GM21367 (cell line): ENCODE results near the gene CES3.
"Not testable (repeated sequence)": the region's sequence is repeated elsewhere in the genome, so short reads cannot be mapped to it uniquely, and the experiment has no call there.

Experiments used
- ATAC-seq: cut with Tn5 transposase; IDR thresholded peaks from one replicate; pipeline ENCODE4 v1.9.1; 2021; ENCODE audit not compliant: unreplicated experiment

The CES3 gene

DNA sequence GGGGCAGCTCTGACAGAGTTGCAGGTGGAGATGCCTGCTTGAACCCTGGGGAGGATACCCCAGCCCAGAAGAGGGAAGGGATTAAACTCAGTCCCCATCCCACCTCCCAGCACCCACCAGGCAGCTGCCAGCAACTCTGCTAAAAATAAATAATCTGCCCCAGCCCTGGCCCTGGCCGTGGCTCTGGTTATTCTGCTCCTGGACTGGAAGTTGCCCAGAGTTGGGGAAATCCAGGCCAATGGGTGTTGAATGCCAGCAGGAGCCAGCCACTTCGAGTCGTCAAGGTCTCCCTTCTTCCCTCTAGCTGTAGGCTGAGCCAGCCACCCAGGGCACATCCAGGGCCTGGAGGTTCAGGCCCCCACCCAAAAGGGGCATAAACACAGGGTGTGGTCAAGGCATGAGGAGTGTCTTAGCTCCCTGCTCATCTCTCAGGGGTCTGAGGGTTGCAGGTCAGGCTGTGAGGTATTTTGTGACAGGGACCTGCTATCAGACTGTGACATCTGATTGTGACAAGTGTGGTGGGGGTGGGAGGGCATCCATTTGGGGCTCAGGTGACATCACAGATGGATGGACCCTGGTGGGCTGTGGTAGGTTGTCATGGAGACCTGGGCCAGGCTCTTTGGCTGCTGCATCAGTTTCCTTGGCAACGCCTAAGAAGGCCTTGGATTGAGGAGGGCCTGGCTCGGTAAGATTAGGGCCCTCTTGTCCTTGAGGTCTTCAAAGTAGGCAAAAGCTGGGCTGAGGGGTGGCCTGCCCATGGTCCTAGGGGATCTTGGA, 34.7 kb upstream of the CES3 start:
- no peak for ATAC-seq

DNA sequence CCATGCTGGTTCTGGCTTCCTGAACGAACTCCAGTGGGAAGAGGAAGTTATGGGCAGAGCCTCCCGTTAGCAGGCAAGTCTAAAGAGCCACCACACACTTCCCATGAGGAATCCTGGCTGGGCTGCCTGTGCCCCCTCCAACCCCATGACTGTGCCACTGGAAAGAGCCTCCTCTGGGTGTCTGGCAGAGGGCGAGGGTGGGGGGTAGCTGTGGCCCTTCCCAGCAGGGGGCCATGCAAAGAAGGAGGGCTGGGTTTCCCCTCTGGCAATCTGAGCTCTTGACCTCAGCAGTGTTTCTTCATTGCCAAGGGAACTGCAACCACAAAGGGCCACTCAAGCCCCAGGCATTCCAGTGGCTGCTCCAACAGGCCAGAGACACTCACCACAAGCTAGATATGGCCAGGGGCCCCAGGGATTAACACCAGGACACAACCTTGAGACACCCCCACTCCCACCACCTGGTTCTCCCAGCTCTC, 34.1 kb upstream of the CES3 start:
- ATAC-seq = no peak

DNA sequence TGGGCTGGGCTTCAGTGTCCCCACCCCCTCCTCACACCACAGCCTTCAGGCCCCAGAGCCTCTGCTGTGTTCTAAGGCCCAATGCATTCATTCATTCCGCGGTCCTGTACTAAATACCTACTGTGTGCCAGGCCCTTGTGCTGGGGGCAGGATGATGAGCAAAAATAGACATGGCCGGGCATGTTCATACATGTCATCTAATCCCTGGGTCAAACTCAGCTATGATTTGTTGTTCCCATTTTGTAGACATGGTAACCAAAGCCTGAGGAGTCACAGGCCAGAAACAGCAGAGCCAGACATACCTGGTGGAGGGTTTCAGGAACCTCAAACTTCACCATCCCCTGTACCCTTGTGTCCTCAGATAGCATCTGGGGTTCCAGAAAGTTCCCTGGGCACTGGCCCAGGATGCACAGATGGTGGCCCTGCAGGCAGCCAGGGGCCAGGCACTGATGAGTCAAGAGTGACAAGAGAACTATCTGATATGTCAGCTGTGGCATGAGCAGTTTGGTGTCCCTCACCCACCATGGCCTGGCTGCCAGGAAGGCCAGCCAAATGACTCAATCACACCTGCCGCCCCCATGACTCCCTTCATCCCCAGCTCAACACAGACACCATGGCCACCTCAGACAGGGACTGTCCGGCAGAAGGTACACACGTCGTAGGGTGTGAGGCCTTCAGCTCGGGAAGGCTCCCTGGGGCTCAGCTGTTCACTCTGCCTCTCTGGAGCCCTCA, 33.0 kb upstream of the CES3 start:
- no peak for ATAC-seq

DNA sequence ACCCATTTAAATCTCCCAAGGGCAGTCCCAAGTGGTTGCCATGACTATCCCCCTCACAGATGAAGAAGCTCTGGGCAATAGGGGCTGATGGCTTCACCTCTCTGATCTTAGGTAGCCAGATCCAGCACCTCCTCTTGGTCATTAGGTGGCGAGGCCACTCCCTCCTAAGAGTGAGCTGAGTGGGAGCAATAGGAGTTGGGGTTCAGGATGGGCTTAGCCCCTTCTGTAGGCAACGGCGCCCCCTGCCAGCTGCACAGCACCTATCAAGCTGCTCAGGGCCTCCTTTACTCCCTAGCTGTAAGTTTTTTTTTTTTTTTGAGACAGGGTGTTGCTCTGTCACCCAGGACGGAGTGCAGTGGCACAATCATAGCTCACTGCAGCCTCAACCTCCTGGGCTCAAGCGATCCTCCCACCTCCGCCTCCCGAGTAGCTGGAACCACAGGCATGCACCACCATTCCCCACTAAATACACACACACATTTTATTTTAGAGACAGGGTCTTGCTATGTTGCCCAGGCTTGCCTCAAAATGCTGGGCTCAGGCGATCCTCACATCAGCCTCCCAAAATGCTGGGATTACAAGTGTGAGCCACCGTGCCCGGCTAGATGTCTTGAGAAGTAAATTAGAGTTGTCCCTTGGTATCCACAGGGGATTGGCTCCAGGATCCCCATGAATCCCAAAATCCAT, 32.2 kb upstream of the CES3 start:
- ATAC-seq = no peak

DNA sequence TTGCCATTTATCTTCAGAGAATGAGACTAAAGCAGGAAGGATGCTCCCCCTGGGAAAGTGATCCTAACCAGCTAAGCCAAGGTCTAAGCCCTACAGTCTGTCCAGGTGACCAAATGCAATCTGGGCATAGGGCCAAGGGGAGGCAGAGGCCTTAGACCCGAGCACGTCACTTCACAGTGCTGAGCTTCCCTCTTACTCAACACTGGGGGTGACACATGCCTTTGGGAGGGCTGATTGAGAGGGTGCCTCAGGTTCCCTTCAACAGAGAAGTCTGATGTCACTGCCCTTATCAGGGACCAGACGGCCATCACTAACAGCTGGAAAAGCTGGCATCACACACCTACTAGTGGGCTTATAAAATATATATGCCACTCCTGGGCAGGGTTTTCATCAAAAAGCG, 30.9 kb upstream of the CES3 start:
- no peak for ATAC-seq

DNA sequence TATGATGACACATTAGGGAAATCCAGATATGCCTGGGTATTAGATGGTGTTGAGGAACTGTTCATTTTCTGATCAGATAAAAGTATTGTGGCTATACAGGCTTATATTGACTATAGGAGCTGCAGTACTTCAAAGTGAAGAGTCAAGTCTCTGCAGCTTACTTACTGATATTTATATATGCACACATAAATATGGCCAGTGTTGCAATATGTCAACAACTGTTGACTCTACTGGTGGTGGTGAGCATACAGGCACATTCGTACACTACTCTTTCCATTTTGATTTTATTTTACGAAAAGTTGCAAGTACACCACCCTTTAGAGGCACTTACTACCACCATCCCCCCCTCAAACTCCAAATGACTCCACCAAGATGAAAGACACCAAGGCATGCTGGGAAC, 29.4 kb upstream of the CES3 start:
- ATAC-seq = no peak

DNA sequence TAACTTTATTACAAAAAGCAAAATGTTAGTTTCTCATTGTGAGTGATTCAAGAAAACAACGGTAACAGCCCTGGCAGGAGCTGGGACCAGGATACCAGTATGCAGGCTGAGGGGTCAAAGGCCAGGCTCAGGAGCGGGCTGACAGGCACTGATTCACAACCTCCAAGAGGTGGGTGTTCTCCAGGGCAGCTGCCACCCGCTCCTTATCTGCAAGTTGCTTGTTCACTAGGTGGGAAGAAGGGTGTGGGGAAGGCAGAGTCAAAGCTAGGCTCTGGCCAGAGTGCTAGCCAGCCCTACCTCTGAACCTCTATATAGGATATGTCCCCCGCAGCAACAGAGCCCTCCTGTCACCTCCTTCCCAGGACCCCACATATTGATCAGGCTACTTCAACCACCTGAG, 29.0 kb upstream of the CES3 start:
- ATAC-seq = no peak

DNA sequence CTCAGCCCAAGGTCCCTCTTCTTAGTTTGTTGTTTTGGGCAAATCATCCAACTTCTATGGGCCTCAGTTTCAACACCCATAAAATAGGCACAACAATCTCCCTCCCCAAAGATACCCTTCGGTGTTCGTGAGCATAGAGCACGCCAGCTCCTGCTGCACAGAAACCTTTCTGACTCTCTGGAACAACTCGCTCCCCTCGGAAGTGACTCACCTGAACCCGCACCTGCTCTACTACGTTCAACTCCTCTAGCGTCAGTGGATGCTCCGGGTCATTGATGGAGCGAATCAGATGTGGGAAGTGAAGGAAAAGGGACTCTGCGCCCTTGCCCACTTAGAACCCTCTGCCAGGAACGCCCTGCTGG, 27.3 kb upstream of the CES3 start:
- no peak for ATAC-seq

DNA sequence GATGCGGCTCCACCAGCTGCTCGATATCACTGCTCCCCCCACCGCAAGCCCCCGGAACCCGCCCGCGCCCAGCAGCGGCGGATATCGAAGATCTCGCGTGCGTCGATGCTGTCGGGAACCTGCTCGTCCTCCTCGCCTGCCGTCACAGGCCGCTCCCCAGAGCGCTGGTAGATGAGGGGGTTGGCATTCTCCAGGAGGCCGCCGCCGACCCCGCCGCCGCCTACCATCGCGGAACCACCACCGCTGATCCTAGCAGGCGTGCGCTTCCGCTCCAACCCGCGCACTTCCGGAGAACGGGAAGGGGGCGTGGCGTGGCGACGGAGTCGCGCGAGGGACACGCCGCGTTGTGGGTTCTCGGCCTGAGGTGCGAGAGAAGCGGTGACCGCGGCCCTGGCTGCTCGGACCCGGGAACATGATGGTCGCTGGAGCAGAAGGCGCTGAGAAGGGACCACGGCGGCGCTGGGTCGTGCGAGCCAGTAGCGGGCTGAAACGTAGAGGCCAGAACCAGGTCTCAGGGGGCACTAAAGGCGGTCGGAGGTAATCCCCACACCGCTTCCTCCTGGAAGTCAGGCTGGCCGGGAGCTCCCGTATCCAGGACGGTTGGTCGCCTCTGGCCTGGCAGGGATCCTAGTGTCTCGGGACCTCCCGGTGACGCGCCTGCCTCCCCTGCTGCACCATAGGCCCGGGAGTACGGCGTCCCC, 26.8 kb upstream of the CES3 start, which contains the start of gene CIAO2B:
TSS of gene CIAO2B (minus strand) at position 265 of the 701 bp plus-strand sequence. CDS start at position 227, 38 bp downstream.
- no peak for ATAC-seq

DNA sequence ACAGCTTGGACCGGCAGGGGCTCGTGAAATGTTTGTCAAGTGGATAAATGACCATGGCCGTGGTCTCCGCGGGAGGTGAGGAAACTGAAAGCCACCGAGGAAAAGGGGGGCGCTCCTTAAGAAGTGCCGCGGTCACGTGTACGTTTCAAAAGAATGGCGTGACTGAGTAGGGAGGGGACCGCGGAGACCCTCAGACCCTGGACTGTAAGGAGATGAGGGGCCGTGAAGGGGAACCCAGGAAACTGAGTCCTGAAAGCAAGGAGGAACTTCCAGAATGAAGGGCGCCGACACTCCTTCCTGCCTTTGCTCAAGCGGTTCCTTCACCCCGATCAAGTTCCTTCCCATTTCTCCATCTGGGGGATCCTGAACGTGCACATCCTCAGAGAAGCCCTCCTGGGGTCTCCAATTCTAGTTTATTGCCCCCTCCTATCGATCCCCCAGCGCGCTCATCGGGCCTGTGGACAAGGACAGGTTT, 26.2 kb upstream of the CES3 start:
- not testable (repeated sequence) for ATAC-seq

DNA sequence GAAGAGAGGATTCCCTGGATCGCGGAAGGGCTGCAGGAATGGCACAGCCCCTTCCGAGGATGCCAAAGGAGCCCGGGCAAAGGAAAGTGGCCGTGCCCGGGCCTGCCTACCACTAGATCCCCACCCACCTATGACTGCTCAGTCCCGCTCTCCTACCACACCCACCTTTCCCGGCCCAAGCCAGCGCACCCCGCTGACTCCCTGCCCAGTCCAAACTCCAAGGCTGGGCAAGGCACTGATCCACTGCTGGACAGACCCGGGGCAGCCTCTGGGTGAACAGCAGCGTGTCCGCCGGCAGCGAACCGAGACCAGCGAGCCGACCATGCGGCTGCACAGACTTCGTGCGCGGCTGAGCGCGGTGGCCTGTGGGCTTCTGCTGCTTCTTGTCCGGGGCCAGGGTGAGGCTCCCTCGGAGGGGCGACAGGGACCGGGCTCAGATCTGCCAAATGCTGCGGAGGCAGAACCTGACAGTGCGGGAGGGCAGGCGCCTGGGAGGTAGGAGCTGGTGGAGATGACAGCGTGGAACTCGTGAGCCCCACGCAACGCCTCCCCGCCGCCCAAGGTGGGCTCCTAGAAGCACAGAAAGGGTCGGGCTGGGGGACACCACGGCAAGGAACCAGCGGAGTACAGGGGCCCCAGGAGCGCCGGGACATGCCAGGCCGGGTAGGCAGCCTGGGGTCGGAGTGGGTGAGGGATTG, 25.6 kb upstream of the CES3 start, which contains the start of gene CES2:
TSS of gene CES2 (plus strand) at position 203 of the 698 bp plus-strand sequence. CDS start at position 323, 120 bp downstream.
- no peak for ATAC-seq

DNA sequence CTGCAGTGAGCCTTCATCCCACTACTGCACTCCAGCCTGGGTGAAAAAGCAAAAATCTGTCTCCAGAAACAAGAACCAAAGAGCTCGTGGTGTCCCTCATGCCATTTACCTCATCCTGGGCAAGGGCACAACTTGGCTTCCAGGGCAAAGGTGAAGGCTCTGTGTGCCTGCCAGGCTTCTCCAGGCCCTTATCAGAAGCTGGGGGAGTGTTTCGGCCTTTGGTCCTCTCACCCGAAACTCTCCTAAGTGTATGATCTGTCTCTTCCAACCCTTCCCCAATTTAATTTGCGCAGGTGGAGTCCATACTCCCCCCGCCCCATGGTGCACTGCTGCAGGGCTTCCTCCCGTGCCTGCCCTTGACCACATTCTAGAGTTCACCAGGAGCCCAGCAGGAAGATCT, 24.6 kb upstream of the CES3 start:
- ATAC-seq = no peak

DNA sequence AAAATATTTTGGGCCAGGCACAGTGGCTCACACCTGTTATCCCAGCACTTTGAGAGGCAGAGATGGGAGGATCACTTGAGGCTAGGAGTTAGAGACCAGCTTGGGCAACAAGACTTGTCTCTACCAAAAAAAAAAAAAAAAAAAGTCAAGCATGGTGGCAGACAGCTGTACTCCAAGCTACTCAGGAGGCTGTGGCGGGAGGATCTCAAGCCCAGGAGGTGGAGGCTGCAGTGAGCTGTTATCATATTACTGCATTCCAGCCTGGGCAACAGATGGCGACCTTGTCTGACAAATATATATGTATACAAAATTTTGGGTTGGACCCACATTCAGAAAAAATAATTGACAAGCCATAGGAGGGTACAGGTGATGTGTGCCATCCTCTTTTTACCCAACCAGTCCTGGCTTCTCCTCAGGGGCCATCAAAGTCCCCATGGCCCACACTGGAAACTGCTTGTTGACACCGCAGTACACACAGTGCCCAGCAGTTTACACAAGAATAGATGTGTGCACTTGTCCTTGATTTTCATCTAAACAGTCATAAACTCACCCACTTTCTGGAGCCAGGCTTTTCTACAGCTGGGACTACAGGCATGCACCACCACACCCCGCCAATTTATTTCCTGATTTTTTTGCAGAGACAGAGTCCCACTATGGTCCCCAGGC, 24.0 kb upstream of the CES3 start:
- no peak for ATAC-seq

DNA sequence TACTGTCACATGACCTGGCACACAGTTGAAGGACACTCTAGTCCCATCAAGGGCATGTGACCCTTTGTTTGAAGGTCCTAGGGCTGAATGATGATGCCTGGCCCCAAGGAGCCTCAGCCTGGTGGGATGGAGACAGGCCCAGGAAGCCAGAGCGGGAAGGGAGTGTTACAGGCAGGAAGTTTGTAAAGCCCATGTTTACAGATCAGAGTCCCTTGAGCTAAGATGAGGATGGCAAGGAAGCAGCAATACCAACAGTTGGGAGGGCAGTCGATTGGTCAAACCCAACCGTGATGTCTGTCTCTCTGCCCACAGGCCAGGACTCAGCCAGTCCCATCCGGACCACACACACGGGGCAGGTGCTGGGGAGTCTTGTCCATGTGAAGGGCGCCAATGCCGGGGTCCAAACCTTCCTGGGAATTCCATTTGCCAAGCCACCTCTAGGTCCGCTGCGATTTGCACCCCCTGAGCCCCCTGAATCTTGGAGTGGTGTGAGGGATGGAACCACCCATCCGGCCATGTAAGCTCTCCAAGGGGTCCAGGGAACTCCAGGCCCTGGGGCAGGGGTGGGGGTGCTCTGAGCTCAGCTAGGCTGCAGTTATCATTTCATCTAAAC, 23.2 kb upstream of the CES3 start:
- ATAC-seq = no peak

DNA sequence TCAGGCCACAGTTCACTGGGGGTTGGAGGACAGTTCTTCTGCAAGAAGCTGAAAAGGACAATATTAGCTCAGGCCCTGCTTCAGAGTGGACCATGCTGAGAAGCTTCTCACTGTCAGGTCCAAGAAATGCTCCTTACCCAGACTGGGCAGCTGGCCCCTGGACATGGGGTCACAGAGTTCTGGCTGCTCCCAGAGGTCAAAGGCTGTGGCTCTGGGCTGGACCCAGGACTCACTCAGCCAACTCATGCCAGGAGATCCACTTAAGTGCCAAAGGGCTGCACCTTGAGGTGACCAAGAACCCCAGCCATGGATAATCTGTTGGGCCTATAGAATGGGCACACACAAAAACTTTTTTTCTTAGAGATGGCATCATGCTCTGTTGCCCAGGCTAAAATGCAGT, 21.7 kb upstream of the CES3 start:
- ATAC-seq = no peak

DNA sequence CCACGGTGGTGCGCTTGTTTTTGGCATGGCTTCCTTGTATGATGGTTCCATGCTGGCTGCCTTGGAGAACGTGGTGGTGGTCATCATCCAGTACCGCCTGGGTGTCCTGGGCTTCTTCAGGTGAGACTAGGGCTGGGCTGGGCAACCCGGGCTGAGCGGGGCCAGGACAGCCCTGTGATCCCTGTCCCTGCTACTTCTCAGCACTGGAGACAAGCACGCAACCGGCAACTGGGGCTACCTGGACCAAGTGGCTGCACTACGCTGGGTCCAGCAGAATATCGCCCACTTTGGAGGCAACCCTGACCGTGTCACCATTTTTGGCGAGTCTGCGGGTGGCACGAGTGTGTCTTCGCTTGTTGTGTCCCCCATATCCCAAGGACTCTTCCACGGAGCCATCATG, 20.8 kb upstream of the CES3 start:
- ATAC-seq = no peak

DNA sequence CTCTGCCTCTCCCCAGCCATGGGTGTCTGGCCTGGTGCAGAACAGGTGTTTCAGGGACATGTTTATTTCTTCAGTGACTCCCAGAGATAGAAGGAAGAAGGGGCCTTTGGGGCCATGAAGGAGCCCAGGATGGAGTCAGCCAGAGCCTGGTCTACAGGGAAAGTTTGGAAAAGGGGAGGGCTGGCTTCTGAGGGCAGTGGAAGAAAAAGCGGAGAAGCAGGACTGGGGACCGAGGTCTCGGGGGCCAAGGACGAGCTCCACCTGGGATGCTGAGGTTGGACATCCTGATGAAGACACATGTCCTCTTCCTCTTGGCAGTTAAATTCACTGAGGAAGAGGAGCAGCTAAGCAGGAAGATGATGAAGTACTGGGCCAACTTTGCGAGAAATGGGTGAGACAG, 18.1 kb upstream of the CES3 start:
- no peak for ATAC-seq

DNA sequence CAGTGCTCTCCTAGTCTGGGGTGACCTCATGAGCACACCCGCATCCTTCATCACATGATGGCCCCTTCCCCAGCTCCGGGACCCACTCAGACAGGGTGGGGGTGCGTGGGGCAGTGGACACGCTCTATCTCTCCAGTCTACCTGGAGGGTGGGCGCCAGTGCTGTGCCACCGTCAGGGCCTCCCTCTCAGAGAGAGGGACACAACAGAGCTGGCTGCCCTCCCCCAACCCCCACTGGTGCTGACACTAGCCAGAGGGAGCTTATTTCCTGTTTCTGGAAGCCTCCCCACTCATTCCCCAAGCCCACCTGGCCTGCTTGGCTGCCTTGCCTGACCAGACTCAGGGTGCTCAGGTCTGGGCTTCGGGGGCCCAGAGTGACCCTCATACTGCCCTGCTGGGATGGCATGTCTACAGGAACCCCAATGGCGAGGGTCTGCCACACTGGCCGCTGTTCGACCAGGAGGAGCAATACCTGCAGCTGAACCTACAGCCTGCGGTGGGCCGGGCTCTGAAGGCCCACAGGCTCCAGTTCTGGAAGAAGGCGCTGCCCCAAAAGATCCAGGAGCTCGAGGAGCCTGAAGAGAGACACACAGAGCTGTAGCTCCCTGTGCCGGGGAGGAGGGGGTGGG, 17.5 kb upstream of the CES3 start:
- no peak for ATAC-seq

DNA sequence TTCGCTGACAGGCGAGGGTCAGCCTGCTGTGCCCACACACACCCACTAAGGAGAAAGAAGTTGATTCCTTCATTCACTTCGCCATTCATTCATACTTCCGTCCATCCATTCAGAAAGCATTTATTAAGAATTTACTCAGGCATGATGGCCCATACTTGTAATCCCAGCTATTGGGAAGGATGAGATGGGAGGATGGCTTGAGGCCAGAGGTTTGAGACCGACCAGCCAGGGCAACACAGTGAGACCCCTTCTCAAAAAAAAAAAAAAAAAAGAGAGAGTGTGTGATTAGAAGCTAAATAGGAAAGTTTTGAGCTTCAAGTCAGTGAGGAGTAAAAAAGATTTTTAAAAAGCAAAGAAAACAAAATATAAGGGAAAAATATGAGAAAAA, 17.0 kb upstream of the CES3 start:
- ATAC-seq = no peak
